Prostate gland (tissue), 2 donors: ENCODE measurements around the gene RBMX2.

Source experiments
- CTCF ChIP-seq, 4 experiments: fragments of 200-600 bp in 2 of 4; fragments of 450-650 bp in 2 of 4; sonication (generic) in 2 of 4; IDR thresholded peaks; 1 replicate in 3 of 4; 2 replicates in 1 of 4; pipeline ENCODE4 v1.5.1; 2016 to 2019; ENCODE audit warnings: antibody characterized with exemption in 4 of 4, mild to moderate bottlenecking in 2 of 4, moderate library complexity in 2 of 4
- POLR2A ChIP-seq: fragments of 450-650 bp; IDR thresholded peaks from one replicate; pipeline ENCODE4 v1.6.1; 2016; ENCODE audit warnings: antibody characterized with exemption, mild to moderate bottlenecking
- POLR2AphosphoS5 ChIP-seq: sonication (generic); formaldehyde crosslinking; IDR thresholded peaks from one replicate; pipeline ENCODE4 v1.6.1; 2017; ENCODE audit warnings: antibody characterized with exemption

- TF ChIP-seq CTCF (IDR thresholded peaks at IDR 0.05) (no peak), POLR2A (no peak), POLR2AphosphoS5 (no peak)
Observed at GRCh38 chrX:130443875-130444274, 42.1 kb downstream of the RBMX2 start.
